GM23338 (cell line): ENCODE results near the gene EEF1AKMT2. TPM values are rescaled to one million over a fixed set of nuclear protein-coding genes. Genes with fewer than 3 reads are reported as not detected.

Experiments
- ATAC-seq: fragments of 200-7000 bp; cut with Tn5 transposase; 3 replicates; pipeline ENCODE4 v1.9.1; 2020
- DNase-seq: peaks from one replicate; pipeline ENCODE4 v3.0.0-alpha.2; 2015; ENCODE audit warnings: low spot score
- H2AFZ ChIP-seq: fragments of 200-600 bp; sonication (generic); 2 replicates; pipeline ENCODE4 v1.8.0; 2016; ENCODE audit warnings: antibody characterized with exemption, mild to moderate bottlenecking, moderate library complexity
- H3F3A ChIP-seq: fragments of 200-600 bp; sonication (generic); replicated peaks from 2 replicates; pipeline ENCODE4 v1.8.0; 2017; ENCODE audit warnings: antibody characterized with exemption, mixed run types, low read depth
- H3K27ac ChIP-seq: fragments of 200-600 bp; sonication (generic); 2 replicates; pipeline ENCODE4 v1.6.1; 2016; ENCODE audit warnings: low read depth
- H3K27me3 ChIP-seq: fragments of 200-600 bp; sonication (generic); 2 replicates; pipeline ENCODE4 v1.8.0; 2016; ENCODE audit warnings: mild to moderate bottlenecking, mixed run types, moderate library complexity; ENCODE audit not compliant: insufficient read depth
- H3K36me3 ChIP-seq: fragments of 200-600 bp; sonication (generic); 2 replicates; pipeline ENCODE4 v1.8.0; 2016; ENCODE audit warnings: mild to moderate bottlenecking; ENCODE audit not compliant: insufficient read depth
- H3K4me1 ChIP-seq: fragments of 200-600 bp; sonication (generic); 2 replicates; pipeline ENCODE4 v1.8.0; 2016; ENCODE audit warnings: mild to moderate bottlenecking, moderate library complexity; ENCODE audit not compliant: insufficient read depth
- H3K4me2 ChIP-seq: fragments of 200-600 bp; sonication (generic); 2 replicates; pipeline ENCODE4 v1.7.1; 2017; ENCODE audit warnings: mixed run types
- H3K4me3 ChIP-seq: fragments of 200-600 bp; sonication (generic); 2 replicates; pipeline ENCODE4 v1.6.1; 2016; ENCODE audit warnings: mixed run types
- H3K79me2 ChIP-seq: fragments of 200-600 bp; sonication (generic); replicated peaks from 2 replicates; pipeline ENCODE4 v1.8.0; 2017; ENCODE audit warnings: mild to moderate bottlenecking; ENCODE audit not compliant: insufficient read depth
- H3K9me2 ChIP-seq: fragments of 200-600 bp; sonication (generic); 2 replicates; pipeline ENCODE4 v1.8.0; 2017; ENCODE audit not compliant: insufficient read depth
- H4K20me1 ChIP-seq: fragments of 200-600 bp; sonication (generic); replicated peaks from 2 replicates; pipeline ENCODE4 v1.8.0; 2017; ENCODE audit warnings: mild to moderate bottlenecking; ENCODE audit not compliant: insufficient read depth
- H3K27ac Mint-ChIP-seq: 2 replicates; pipeline ENCODE4 v1.8.0; 2020; ENCODE audit warnings: inconsistent platforms, mild to moderate bottlenecking, moderate library complexity, mixed read lengths
- H3K27me3 Mint-ChIP-seq: 3 replicates; pipeline ENCODE4 v1.8.0; 2022; ENCODE audit warnings: low read depth, mild to moderate bottlenecking, moderate library complexity, mixed read lengths, inconsistent platforms; ENCODE audit not compliant: insufficient read depth, poor library complexity
- H3K36me3 Mint-ChIP-seq: 3 replicates; pipeline ENCODE4 v1.8.0; 2021; ENCODE audit warnings: low read depth, mild to moderate bottlenecking, inconsistent platforms, moderate library complexity, mixed read lengths
- H3K4me1 Mint-ChIP-seq: 3 replicates; pipeline ENCODE4 v1.8.0; 2020; ENCODE audit warnings: mild to moderate bottlenecking, inconsistent platforms, mixed read lengths
- H3K4me3 Mint-ChIP-seq: 3 replicates; pipeline ENCODE4 v1.8.0; 2021; ENCODE audit warnings: moderate library complexity, mild to moderate bottlenecking, inconsistent platforms, mixed read lengths
- H3K9me3 Mint-ChIP-seq: 3 replicates; pipeline ENCODE4 v1.8.0; 2020; ENCODE audit warnings: moderate library complexity, mild to moderate bottlenecking, inconsistent platforms, mixed read lengths
- CTCF ChIP-seq, 2 experiments: fragments of 200-600 bp in 1 of 2; sonication (generic) in 1 of 2; conservative IDR thresholded peaks; 2 replicates each; pipeline versions ENCODE4 v1.5.1 to v1.6.1; 2016 to 2017; ENCODE audit warnings: antibody characterized with exemption in 2 of 2, low read depth in 2 of 2, mild to moderate bottlenecking in 2 of 2, moderate library complexity in 1 of 2
- ETS1 ChIP-seq: IDR thresholded peaks from 2 replicates; pipeline ENCODE4 v1.6.1; 2016; ENCODE audit warnings: antibody characterized with exemption
- EZH2 ChIP-seq: fragments of 200-600 bp; sonication (generic); IDR thresholded peaks from one replicate; pipeline ENCODE4 v1.8.0; 2017; ENCODE audit warnings: antibody characterized with exemption, mild to moderate bottlenecking, low read depth; ENCODE audit not compliant: unreplicated experiment
- EZH2phosphoT487 ChIP-seq: fragments of 200-600 bp; sonication (generic); IDR thresholded peaks from one replicate; pipeline ENCODE4 v1.8.1; 2018; ENCODE audit warnings: antibody characterized with exemption; ENCODE audit not compliant: unreplicated experiment
- JUNB ChIP-seq: IDR thresholded peaks from one replicate; pipeline ENCODE4 v1.6.1; 2016; ENCODE audit warnings: antibody characterized with exemption; ENCODE audit not compliant: unreplicated experiment
- NANOG ChIP-seq: IDR thresholded peaks from 2 replicates; pipeline ENCODE4 v1.6.1; 2016; ENCODE audit warnings: antibody characterized with exemption, borderline replicate concordance
- POLR2AphosphoS5 ChIP-seq: IDR thresholded peaks from 2 replicates; pipeline ENCODE4 v1.6.1; 2016; ENCODE audit warnings: antibody characterized with exemption, low read depth
- REST ChIP-seq: IDR thresholded peaks from one replicate; pipeline ENCODE4 v1.6.1; 2018; ENCODE audit warnings: antibody characterized with exemption; ENCODE audit not compliant: unreplicated experiment
- STAT1 ChIP-seq: IDR thresholded peaks from one replicate; pipeline ENCODE4 v1.6.1; 2016; ENCODE audit warnings: antibody characterized with exemption; ENCODE audit not compliant: unreplicated experiment
- ZNF462 ChIP-seq: fragments of 250-450 bp; sonication (Bioruptor Pico); IDR thresholded peaks from 2 replicates; pipeline ENCODE4 v1.5.0; 2020; ENCODE audit warnings: mild to moderate bottlenecking, moderate library complexity
- polyA plus RNA-seq: library from polyadenylated mRNA; unstranded; fragments of >200 nt; fragmentation: Nextera tagmentation; extraction: Ambion mirVana; gene quantifications from 2 replicates; pipeline ENCODE4 v1.2.1, GENCODE V29; 2016
- total RNA-seq: library from RNA; depleted of rRNA; stranded (reverse); fragments of >200 nt; shearing (Covaris generic); gene quantifications from 2 replicates; pipeline ENCODE4 v1.2.3, GENCODE V29; 2014

Gene EEF1AKMT2
- total and polyA plus RNA-seq, 2 experiments from 2014 or later = 35.0 to 38.0 TPM

- ATAC-seq = no peak
- Histone ChIP-seq H3K36me3 (0 out of 2 replicates have a peak, but pooled peaks cover 2% of the 10 kb centered on the region), H3K4me1 (peaks cover 17% of the 10 kb centered on the region), H3K4me3 (no peak overlapping the region), H3K9me2 (no peaks in the 10 kb centered on the region), H2AFZ (no peak overlapping the region), H3K4me2 (no peak overlapping the region), H3K27me3 (no peaks in the 10 kb centered on the region), H3F3A (no peaks in the 10 kb centered on the region), H3K79me2 (no peaks in the 10 kb centered on the region), H4K20me1 (no peaks in the 10 kb centered on the region), H3K27ac (no peak overlapping the region)
- Mint-ChIP-seq H3K27ac (peak overlapping the region; percentile 2; the same call in 1 of the 2 replicates), H3K36me3 (peaks cover 12% of the 10 kb centered on the region; the same call in 2 of the 3 replicates), H3K4me3 (no peak overlapping the region), H3K4me1 (peaks cover 17% of the 10 kb centered on the region), H3K9me3 (no peaks in the 10 kb centered on the region), H3K27me3 (no peaks in the 10 kb centered on the region)
- TF ChIP-seq ZNF462 = no peak
- TF ChIP-seq POLR2AphosphoS5 = no peak
- no peak for TF ChIP-seq EZH2phosphoT487
- TF ChIP-seq ETS1 = no peak
- TF ChIP-seq CTCF (conservative IDR thresholded peaks at IDR 0.05; ENCODE audit: low read depth in 2 of 2) = no peak
- no peak for TF ChIP-seq STAT1
- no peak for TF ChIP-seq REST
- TF ChIP-seq EZH2 = no peak
- TF ChIP-seq JUNB = no peak
- TF ChIP-seq NANOG = no peak
- no peak for DNase-seq
These were observed 37.5 kb downstream of the EEF1AKMT2 start for GRCh38 chr10:124754227-124754626.
